K562 (cell line): ENCODE results near the gene KLK8. TPM values are rescaled to one million over a fixed set of nuclear protein-coding genes. Genes with fewer than 3 reads are reported as not detected.

Experiments used
- ASH1L ChIP-seq: fragments of 450-650 bp; IDR thresholded peaks from 2 replicates; pipeline ENCODE4 v1.6.1; 2018; ENCODE audit warnings: borderline replicate concordance, mild to moderate bottlenecking, low read depth; ENCODE audit not compliant: partially characterized antibody
- E4F1 ChIP-seq: fragments of 250-450 bp; sonication (Bioruptor Pico); IDR thresholded peaks from 2 replicates; pipeline ENCODE4 v1.5.0; 2021; ENCODE audit warnings: mild to moderate bottlenecking, borderline replicate concordance
- KLF1 ChIP-seq: fragments of 450-650 bp; IDR thresholded peaks from 2 replicates; pipeline ENCODE4 v1.6.1; 2016; ENCODE audit warnings: missing genetic modification characterization, missing compliant biosample characterization
- LEF1 ChIP-seq: fragments of 450-650 bp; IDR thresholded peaks from 2 replicates; pipeline ENCODE4 v1.6.1; 2016; ENCODE audit warnings: mild to moderate bottlenecking
- POLR2A ChIP-seq: fragments of 450-650 bp; conservative IDR thresholded peaks from 2 replicates; pipeline ENCODE4 v1.6.1; 2016
- RCOR1 ChIP-seq, 2 experiments: IDR thresholded peaks; 2 replicates each; pipeline ENCODE4 v1.6.1; 2012; ENCODE audit warnings: low read depth in 2 of 2, low read length in 2 of 2, borderline replicate concordance in 1 of 2, improper control_type of control experiment in 1 of 2
- SMAD2 ChIP-seq: fragments of 150-350 bp; IDR thresholded peaks from 2 replicates; pipeline ENCODE4 v1.6.1; 2014; ENCODE audit warnings: low read depth, mild to moderate bottlenecking, low read length
- TAL1 ChIP-seq: fragments of 450-650 bp; IDR thresholded peaks from 2 replicates; pipeline ENCODE4 v1.6.1; 2016; ENCODE audit warnings: mild to moderate bottlenecking
- TCF7L2 ChIP-seq: fragments of 150-350 bp; IDR thresholded peaks from 2 replicates; pipeline ENCODE4 v1.6.1; 2016; ENCODE audit warnings: low read depth, mild to moderate bottlenecking, low read length, moderate library complexity
- ZNF280A ChIP-seq: fragments of 450-650 bp; IDR thresholded peaks from 2 replicates; pipeline ENCODE4 v1.6.1; 2018; ENCODE audit warnings: mild to moderate bottlenecking, low read depth; ENCODE audit not compliant: partially characterized antibody
- ZNF41 ChIP-seq: fragments of 250-450 bp; sonication (Bioruptor Pico); conservative IDR thresholded peaks from 2 replicates; pipeline ENCODE4 v1.4.0; 2020; ENCODE audit warnings: mild to moderate bottlenecking
- ZSCAN32 ChIP-seq: fragments of 450-650 bp; formaldehyde crosslinking; IDR thresholded peaks from 2 replicates; pipeline ENCODE4 v1.4.0; 2020; ENCODE audit warnings: mild to moderate bottlenecking, moderate library complexity
- polyA plus RNA-seq, 8 experiments: library from polyadenylated mRNA; depleted of rRNA in 4 of 8; stranded (reverse) in 5 of 8; unstranded in 3 of 8; fragments of >200 nt; fragmentation: Nextera tagmentation in 2 of 8; fragmentation: Illumina TruSeq in 1 of 8; extraction: Ambion mirVana in 2 of 8; extraction: Trizol in 1 of 8; gene quantifications; 2 replicates each; pipeline versions ENCODE4 v1.2.1 to v1.2.3, GENCODE V29; 2011 to 2014; ENCODE audit warnings: inconsistent platforms in 1 of 8, missing spikeins in 1 of 8
- total RNA-seq, 7 experiments: library from RNA; depleted of rRNA in 6 of 7; stranded (reverse); fragments of >200 nt in 6 of 7; fragmentation: Illumina TruSeq in 2 of 7; extraction: Trizol in 2 of 7; gene quantifications; 2 replicates each; pipeline versions ENCODE4 v1.2.1 to v1.2.3, GENCODE V29; 2011 to 2021; ENCODE audit warnings: low replicate concordance in 1 of 7
- TF ChIP-seq, protein P1 (sequence below), 2 experiments: fragments of 450-650 bp; formaldehyde crosslinking in 1 of 2; IDR thresholded peaks; 2 replicates each; pipeline versions ENCODE4 v1.4.0 to v1.6.1; 2014 to 2020; ENCODE audit warnings: mild to moderate bottlenecking in 2 of 2, borderline replicate concordance in 1 of 2, low read depth in 1 of 2
- TF ChIP-seq, protein P2 (sequence below), 3 experiments: fragments of 200-800 bp in 1 of 3; sonication (Bioruptor generic) in 1 of 3; sonication (generic) in 1 of 3; formaldehyde crosslinking in 1 of 3; IDR thresholded peaks; 2 replicates each; pipeline versions ENCODE4 v1.6.1 to v1.8.0; 2016 to 2022; ENCODE audit warnings: mild to moderate bottlenecking in 2 of 3, missing compliant biosample characterization in 2 of 3, missing genetic modification characterization in 2 of 3, missing genetic modification reagents in 1 of 3

Gene KLK8
- total and polyA plus RNA-seq, 9 of the 15 experiments (the other 6 are each of a cell fraction or from before 2014, with no cell fraction given): 0.37 to 1.7 (median 0.76) TPM

DNA sequence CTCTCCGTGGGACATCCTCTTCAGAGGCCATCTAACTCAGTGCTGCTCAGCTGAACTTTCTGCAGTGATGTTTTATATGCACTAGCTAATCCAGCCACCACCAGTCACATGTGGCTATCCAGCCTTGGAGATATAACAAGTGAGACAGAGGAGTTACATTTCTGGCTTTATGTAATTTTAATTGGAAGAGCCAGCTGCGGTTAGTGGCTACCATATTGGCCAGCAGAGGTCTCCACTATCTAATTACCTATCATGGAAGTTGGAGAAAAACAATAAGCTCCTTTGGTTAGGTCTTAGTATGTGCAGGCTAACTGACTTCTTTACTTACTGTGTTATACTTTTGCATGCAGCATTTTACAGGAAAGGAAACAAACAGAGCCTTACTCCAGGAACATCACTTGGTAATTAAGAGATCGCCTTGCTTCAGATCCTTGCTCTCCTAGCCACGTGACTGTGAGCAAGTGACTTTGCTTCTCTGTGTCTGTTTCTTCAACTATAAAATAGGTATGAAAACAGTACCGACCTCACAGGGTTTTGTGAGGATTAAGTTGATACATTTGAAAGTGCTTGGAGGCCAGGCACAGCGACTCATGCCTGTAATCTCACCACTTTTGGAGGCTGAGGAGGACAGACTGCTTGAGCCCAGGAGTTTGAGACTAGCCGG is 19.7 kb upstream of the KLK8 start (continued):
- TF ChIP-seq, protein P1, sequence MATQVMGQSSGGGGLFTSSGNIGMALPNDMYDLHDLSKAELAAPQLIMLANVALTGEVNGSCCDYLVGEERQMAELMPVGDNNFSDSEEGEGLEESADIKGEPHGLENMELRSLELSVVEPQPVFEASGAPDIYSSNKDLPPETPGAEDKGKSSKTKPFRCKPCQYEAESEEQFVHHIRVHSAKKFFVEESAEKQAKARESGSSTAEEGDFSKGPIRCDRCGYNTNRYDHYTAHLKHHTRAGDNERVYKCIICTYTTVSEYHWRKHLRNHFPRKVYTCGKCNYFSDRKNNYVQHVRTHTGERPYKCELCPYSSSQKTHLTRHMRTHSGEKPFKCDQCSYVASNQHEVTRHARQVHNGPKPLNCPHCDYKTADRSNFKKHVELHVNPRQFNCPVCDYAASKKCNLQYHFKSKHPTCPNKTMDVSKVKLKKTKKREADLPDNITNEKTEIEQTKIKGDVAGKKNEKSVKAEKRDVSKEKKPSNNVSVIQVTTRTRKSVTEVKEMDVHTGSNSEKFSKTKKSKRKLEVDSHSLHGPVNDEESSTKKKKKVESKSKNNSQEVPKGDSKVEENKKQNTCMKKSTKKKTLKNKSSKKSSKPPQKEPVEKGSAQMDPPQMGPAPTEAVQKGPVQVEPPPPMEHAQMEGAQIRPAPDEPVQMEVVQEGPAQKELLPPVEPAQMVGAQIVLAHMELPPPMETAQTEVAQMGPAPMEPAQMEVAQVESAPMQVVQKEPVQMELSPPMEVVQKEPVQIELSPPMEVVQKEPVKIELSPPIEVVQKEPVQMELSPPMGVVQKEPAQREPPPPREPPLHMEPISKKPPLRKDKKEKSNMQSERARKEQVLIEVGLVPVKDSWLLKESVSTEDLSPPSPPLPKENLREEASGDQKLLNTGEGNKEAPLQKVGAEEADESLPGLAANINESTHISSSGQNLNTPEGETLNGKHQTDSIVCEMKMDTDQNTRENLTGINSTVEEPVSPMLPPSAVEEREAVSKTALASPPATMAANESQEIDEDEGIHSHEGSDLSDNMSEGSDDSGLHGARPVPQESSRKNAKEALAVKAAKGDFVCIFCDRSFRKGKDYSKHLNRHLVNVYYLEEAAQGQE (IDR thresholded peaks at IDR 0.05; ENCODE audit: borderline replicate concordance): peak; percentile 74
- TF ChIP-seq, protein P1 (CRISPR knock-in tag; IDR thresholded peaks at IDR 0.05; ENCODE audit: low read depth): no peak
- TF ChIP-seq ZSCAN32 (CRISPR knock-in tag) (no peak), TCF7L2 (no peak), RCOR1 (IDR thresholded peaks at IDR 0.05; ENCODE audit: borderline replicate concordance in 1 of 2, low read depth in 2 of 2, low read length in 2 of 2) (0 out of 4 replicates have a peak, but pooled peaks of 1 of the 2 experiments have one; percentile 26), TAL1 (no peak), SMAD2 (no peak), ZNF280A (no peak), LEF1 (no peak), ASH1L (no peak), ZNF41 (CRISPR knock-in tag) (no peak), POLR2A (no peak), KLF1 (tag) (no peak), E4F1 (no peak)
- TF ChIP-seq, protein P2, sequence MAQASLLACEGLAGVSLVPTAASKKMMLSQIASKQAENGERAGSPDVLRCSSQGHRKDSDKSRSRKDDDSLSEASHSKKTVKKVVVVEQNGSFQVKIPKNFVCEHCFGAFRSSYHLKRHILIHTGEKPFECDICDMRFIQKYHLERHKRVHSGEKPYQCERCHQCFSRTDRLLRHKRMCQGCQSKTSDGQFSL (CRISPR knock-in tag; IDR thresholded peaks at IDR 0.05): no peak
- TF ChIP-seq, protein P2 (tag; IDR thresholded peaks at IDR 0.05): no peak
